SU-DHL-6 (cell line): ENCODE measurements around the gene CARD9.
"Not testable (repeated sequence)": the region's sequence is repeated elsewhere in the genome, so short reads cannot be mapped to it uniquely, and the experiment has no call there.

ENCODE experiments used
- EZH2phosphoT487 ChIP-seq: fragments of 200-600 bp; sonication (generic), shearing (Covaris generic); conservative IDR thresholded peaks from 2 replicates; pipeline ENCODE4 v1.6.1; 2018; ENCODE audit warnings: mild to moderate bottlenecking, antibody characterized with exemption, low read length, moderate library complexity, mixed read lengths
- TF ChIP-seq, protein P1 (sequence below): fragments of 200-600 bp; sonication (generic); IDR thresholded peaks from one replicate; pipeline ENCODE4 v1.5.1; 2017; ENCODE audit warnings: antibody characterized with exemption, mild to moderate bottlenecking, low read length, moderate library complexity; ENCODE audit not compliant: insufficient read depth, poor library complexity, severe bottlenecking

GRCh38 chr9:136405904-136406303 lies 32.4 kb upstream of the CARD9 start:
- TF ChIP-seq, protein P1, sequence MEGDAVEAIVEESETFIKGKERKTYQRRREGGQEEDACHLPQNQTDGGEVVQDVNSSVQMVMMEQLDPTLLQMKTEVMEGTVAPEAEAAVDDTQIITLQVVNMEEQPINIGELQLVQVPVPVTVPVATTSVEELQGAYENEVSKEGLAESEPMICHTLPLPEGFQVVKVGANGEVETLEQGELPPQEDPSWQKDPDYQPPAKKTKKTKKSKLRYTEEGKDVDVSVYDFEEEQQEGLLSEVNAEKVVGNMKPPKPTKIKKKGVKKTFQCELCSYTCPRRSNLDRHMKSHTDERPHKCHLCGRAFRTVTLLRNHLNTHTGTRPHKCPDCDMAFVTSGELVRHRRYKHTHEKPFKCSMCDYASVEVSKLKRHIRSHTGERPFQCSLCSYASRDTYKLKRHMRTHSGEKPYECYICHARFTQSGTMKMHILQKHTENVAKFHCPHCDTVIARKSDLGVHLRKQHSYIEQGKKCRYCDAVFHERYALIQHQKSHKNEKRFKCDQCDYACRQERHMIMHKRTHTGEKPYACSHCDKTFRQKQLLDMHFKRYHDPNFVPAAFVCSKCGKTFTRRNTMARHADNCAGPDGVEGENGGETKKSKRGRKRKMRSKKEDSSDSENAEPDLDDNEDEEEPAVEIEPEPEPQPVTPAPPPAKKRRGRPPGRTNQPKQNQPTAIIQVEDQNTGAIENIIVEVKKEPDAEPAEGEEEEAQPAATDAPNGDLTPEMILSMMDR = not testable (repeated sequence)
- not testable (repeated sequence) for TF ChIP-seq EZH2phosphoT487
